SH-SY5Y (cell line): ENCODE measurements around the gene SLC25A21.

Experiments
- GATA2 ChIP-seq: IDR thresholded peaks from 2 replicates; pipeline ENCODE4 v1.6.1; 2011; ENCODE audit warnings: mild to moderate bottlenecking, low read depth, low read length
- GATA3 ChIP-seq: IDR thresholded peaks from 2 replicates; pipeline ENCODE4 v1.6.1; 2011; ENCODE audit warnings: low read depth, mild to moderate bottlenecking, low read length, moderate library complexity

GRCh38 chr14:37170993-37171392, 1.4 kb downstream of the SLC25A21 start:
- TF ChIP-seq GATA2 (no peak), GATA3 (no peak)
